ENCODE measurements around the gene EIF2B4. TPM values are rescaled to one million over a fixed set of nuclear protein-coding genes. Genes with fewer than 3 reads are reported as not detected.

Gene EIF2B4
- total and polyA plus RNA-seq, 2 of the 13 experiments (the other 11 are each of a cell fraction or from before 2014, with no cell fraction given), result 91.5 to 96.4 TPM

DNA sequence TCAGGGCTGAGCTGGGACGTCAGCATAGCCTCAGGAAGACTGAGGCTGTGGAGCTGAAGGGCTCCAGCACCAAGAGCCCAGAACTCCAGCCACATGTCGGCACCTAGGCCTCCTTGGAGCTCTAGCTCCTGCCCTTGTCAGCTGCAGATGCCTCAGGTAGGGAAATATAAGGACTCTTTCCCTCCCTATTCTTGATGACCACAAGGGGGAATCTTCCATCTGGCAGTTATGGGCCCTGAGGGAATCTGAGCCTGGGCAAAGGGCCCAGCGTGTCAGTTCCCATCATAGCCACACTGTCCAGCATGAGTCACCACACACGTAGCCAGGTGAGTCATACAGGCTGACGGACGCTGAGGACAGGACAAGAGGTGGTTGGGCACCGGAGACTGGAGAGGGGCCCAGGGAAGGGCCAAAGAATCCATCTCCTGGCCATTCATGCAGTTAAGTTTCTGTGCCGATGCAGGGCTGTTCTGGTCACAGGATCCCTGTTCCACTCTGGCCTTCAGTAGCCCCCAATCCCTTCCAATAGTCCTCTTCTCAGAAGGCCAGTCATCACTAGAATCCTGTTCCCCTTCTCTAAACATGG lies 49.1 kb downstream of the EIF2B4 start (continued):
- TF ChIP-seq, protein P1, sequence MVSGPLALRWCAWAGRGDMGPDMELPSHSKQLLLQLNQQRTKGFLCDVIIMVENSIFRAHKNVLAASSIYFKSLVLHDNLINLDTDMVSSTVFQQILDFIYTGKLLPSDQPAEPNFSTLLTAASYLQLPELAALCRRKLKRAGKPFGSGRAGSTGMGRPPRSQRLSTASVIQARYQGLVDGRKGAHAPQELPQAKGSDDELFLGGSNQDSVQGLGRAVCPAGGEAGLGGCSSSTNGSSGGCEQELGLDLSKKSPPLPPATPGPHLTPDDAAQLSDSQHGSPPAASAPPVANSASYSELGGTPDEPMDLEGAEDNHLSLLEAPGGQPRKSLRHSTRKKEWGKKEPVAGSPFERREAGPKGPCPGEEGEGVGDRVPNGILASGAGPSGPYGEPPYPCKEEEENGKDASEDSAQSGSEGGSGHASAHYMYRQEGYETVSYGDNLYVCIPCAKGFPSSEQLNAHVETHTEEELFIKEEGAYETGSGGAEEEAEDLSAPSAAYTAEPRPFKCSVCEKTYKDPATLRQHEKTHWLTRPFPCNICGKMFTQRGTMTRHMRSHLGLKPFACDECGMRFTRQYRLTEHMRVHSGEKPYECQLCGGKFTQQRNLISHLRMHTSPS (CRISPR knock-in tag; IDR thresholded peaks at IDR 0.05; ENCODE audit: low read depth), result no peak; the same call in 1 of the 2 replicates
- TF ChIP-seq, protein P2, sequence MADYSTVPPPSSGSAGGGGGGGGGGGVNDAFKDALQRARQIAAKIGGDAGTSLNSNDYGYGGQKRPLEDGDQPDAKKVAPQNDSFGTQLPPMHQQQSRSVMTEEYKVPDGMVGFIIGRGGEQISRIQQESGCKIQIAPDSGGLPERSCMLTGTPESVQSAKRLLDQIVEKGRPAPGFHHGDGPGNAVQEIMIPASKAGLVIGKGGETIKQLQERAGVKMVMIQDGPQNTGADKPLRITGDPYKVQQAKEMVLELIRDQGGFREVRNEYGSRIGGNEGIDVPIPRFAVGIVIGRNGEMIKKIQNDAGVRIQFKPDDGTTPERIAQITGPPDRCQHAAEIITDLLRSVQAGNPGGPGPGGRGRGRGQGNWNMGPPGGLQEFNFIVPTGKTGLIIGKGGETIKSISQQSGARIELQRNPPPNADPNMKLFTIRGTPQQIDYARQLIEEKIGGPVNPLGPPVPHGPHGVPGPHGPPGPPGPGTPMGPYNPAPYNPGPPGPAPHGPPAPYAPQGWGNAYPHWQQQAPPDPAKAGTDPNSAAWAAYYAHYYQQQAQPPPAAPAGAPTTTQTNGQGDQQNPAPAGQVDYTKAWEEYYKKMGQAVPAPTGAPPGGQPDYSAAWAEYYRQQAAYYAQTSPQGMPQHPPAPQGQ (CRISPR knock-in tag; IDR thresholded peaks at IDR 0.05; ENCODE audit: borderline replicate concordance), result peak; percentile 94
- no peak for TF ChIP-seq ZFAT (CRISPR knock-in tag; conservative IDR thresholded peaks at IDR 0.05)
- TF ChIP-seq, protein P3, sequence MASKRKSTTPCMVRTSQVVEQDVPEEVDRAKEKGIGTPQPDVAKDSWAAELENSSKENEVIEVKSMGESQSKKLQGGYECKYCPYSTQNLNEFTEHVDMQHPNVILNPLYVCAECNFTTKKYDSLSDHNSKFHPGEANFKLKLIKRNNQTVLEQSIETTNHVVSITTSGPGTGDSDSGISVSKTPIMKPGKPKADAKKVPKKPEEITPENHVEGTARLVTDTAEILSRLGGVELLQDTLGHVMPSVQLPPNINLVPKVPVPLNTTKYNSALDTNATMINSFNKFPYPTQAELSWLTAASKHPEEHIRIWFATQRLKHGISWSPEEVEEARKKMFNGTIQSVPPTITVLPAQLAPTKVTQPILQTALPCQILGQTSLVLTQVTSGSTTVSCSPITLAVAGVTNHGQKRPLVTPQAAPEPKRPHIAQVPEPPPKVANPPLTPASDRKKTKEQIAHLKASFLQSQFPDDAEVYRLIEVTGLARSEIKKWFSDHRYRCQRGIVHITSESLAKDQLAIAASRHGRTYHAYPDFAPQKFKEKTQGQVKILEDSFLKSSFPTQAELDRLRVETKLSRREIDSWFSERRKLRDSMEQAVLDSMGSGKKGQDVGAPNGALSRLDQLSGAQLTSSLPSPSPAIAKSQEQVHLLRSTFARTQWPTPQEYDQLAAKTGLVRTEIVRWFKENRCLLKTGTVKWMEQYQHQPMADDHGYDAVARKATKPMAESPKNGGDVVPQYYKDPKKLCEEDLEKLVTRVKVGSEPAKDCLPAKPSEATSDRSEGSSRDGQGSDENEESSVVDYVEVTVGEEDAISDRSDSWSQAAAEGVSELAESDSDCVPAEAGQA (IDR thresholded peaks at IDR 0.05; ENCODE audit: low read depth), result peak; percentile 80; the same call in 1 of the 2 replicates
- TF ChIP-seq, protein P3 (CRISPR knock-in tag; IDR thresholded peaks at IDR 0.05; ENCODE audit: borderline replicate concordance), result no peak
- TF ChIP-seq NFE2L1 (CRISPR knock-in tag; IDR thresholded peaks at IDR 0.05; ENCODE audit: borderline replicate concordance), result 0 out of 2 replicates have a peak, but pooled peaks have one; percentile 14
- peak; percentile 83; the same call in 1 of the 2 replicates for TF ChIP-seq REPIN1 (CRISPR knock-in tag; IDR thresholded peaks at IDR 0.05; ENCODE audit: borderline replicate concordance, low read depth)
- peak; percentile 92 for TF ChIP-seq GATAD2A (CRISPR knock-in tag; IDR thresholded peaks at IDR 0.05)
- peak; percentile 45; the same call in 1 of the 2 replicates for TF ChIP-seq HCFC1 (IDR thresholded peaks at IDR 0.05; ENCODE audit: low read depth, low read length)
- peak; percentile 50 for TF ChIP-seq ZNF772 (CRISPR knock-in tag; IDR thresholded peaks at IDR 0.05)
- TF ChIP-seq, protein P4, sequence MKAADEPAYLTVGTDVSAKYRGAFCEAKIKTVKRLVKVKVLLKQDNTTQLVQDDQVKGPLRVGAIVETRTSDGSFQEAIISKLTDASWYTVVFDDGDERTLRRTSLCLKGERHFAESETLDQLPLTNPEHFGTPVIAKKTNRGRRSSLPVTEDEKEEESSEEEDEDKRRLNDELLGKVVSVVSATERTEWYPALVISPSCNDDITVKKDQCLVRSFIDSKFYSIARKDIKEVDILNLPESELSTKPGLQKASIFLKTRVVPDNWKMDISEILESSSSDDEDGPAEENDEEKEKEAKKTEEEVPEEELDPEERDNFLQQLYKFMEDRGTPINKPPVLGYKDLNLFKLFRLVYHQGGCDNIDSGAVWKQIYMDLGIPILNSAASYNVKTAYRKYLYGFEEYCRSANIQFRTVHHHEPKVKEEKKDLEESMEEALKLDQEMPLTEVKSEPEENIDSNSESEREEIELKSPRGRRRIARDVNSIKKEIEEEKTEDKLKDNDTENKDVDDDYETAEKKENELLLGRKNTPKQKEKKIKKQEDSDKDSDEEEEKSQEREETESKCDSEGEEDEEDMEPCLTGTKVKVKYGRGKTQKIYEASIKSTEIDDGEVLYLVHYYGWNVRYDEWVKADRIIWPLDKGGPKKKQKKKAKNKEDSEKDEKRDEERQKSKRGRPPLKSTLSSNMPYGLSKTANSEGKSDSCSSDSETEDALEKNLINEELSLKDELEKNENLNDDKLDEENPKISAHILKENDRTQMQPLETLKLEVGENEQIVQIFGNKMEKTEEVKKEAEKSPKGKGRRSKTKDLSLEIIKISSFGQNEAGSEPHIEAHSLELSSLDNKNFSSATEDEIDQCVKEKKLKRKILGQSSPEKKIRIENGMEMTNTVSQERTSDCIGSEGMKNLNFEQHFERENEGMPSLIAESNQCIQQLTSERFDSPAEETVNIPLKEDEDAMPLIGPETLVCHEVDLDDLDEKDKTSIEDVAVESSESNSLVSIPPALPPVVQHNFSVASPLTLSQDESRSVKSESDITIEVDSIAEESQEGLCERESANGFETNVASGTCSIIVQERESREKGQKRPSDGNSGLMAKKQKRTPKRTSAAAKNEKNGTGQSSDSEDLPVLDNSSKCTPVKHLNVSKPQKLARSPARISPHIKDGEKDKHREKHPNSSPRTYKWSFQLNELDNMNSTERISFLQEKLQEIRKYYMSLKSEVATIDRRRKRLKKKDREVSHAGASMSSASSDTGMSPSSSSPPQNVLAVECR (CRISPR knock-in tag; IDR thresholded peaks at IDR 0.05; ENCODE audit: borderline replicate concordance), result peak; percentile 87; the same call in 1 of the 2 replicates
- no peak for TF ChIP-seq CEBPB (IDR thresholded peaks at IDR 0.05; ENCODE audit: borderline replicate concordance, low read depth, low read length)
